Skin of body (tissue), 2 donors: ENCODE results near the gene PTPN5. TPM values are rescaled to one million over a fixed set of nuclear protein-coding genes. Genes with fewer than 3 reads are reported as not detected.

ENCODE experiments used
- DNase-seq: peaks from one replicate; lab custom pipeline; 2025; lab: John Stamatoyannopoulos, UW
- total RNA-seq: library from RNA; depleted of rRNA; stranded (reverse); fragments of >200 nt; gene quantifications from one replicate; pipeline ENCODE4 v1.2.3, GENCODE V29; 2014

The PTPN5 gene
- total RNA-seq, 1 donor from 2014 or later = 0.69 TPM

GRCh38 chr11:18713646-18714442, 77.8 kb downstream of the PTPN5 start:
- DNase-seq = no peak

DNA sequence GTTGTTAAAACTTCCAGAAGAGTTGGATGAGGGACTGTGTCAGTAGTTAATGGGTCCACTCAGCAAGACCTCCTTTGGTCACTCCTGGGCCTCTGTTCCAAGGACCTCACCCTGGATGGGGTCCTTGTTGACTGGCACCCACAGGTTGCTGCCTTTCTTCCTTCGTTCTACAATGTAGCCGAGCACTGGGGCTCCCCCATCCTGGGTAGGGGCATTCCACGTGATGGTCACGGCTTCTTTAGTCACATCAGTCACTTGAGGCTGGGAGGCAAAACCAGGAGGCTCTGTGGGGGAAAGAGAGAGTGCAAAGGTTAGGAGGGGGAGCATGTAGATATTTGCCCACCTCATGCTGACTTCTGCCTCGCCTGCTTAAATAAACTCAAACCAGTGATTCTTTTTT, 81.1 kb downstream of the PTPN5 start:
- no peak for DNase-seq

- no peak for DNase-seq
Measured at GRCh38 chr11:18709414-18709813, 82.2 kb downstream of the PTPN5 start.

DNA sequence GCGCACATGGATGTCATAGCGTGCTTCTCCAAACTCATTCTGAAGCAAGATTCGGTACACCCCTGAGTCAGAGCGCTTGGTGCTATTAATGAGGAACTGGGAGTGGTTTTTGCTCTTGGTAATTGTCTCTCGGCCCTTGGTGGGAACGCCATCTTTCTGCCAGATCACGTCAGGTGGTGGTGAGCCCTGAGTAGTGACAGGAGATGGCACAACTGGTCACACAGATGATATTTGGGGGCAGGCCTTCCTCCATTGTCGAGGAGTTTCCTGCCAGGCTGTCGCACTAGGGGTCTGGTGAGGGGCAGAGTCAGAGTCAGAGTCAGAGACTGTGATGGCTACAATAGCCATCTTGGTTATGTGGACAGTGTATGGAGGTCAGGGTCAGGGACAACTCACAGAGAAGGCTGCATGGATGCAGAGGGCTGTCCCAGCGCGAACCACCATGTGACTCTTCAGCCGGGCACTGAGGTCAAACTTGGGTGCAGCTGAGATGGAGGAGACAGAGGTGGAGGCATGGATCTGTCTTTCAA, 83.7 kb downstream of the PTPN5 start:
- no peak for DNase-seq

DNA sequence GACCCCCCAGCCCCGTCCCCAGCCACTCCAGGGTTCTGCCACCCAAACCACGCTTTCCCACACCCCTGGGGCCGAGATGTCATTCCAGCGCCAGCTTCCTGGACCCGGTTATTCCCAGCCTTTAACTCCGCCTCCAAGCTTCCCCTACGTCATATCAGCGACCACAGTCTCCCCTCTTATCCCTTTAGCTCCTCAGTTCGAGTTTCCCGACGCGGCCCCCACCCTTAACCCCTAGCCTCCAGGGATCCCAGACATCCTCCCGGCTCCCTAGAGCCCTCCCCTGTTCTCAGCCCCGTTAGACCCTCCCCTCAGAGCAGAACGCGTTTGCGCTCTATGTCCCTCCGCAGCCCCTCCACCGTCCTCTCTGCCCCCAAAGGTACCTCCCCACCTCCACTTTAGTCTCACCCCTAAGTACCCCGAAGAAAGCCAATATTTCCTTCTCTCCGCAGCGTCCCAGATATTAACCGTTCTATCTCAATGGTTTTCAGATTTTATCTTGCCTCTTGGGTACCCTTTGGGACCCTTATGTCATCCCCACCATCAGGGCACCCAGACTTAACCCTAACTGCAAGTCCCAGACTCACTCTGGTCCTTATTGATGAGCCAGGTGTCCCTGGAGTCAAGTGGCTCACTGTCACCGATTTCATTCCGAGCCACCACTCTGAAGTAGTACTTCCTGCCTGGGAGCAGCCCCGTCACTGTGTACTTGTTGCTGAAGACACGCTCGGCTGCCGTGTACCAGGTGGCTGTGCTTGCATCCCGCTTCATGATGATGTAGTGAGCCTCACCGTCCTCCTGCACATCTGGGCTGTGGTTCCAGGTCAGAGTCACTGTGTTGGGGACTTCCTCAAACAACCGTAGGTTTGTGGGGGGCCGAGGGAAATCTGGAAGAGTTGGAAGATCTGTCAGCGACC, 85.0 kb downstream of the PTPN5 start:
- DNase-seq = peak; percentile 61

DNA sequence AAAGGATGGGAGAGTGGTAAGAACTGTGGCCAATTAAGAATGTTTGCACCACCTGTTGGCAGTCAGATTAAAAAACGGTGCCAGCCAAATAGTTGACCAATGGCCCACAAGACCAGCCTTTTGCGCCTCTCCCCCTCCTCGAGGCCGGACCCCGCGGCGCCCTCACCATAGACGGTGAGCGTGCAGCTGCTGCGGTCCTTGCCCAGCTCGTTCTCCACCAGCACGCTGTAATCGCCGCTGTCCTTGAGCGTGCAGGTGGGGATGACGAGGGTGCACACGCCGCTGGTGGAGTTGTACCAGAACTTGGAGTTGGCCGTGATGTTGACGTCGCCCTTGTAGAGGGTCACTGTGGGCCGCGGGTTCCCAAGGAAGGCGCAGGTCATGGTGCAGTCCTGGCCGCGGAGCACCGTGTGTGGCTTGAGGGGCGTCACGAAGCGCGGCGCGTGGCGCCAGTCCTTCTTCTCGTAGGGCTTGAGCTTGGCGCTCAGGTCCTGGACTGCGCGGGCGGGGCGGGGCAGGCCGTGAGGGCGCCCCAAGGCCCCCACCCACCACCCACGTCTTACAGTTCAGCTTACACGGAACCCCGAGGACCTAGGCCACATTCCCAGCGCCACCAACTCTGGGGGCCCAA, 85.8 kb downstream of the PTPN5 start:
- no peak for DNase-seq

GRCh38 chr11:18704698-18705097, 86.9 kb downstream of the PTPN5 start:
- no peak for DNase-seq

- DNase-seq = no peak
Measured at GRCh38 chr11:18704045-18704645, 87.5 kb downstream of the PTPN5 start.

GRCh38 chr11:18703001-18703763, 88.4 kb downstream of the PTPN5 start:
- DNase-seq = no peak

- no peak for DNase-seq
Measured at GRCh38 chr11:18701614-18702216, 89.9 kb downstream of the PTPN5 start.

GRCh38 chr11:18700872-18701271, 90.7 kb downstream of the PTPN5 start:
- DNase-seq = no peak

- DNase-seq = no peak
Measured at GRCh38 chr11:18700375-18700774, 91.2 kb downstream of the PTPN5 start.

- no peak for DNase-seq
Measured at GRCh38 chr11:18699848-18700261, 91.7 kb downstream of the PTPN5 start.

DNA sequence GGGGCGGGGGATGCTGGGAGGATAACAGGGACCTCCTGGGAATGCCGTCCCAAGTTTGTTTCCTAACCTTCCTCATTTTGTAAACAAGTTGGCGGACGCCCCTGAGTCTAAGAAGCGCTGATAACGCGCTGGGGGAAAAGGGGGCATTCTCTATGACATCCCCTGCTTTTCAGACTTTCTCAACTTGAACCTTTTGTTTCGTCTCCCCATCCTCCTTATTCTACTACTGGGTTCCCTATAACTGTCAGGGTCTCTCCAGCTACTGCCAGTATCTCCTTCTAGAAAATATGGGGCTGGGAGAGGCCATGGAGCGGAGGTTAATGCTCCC, 92.4 kb downstream of the PTPN5 start:
- DNase-seq = no peak

DNA sequence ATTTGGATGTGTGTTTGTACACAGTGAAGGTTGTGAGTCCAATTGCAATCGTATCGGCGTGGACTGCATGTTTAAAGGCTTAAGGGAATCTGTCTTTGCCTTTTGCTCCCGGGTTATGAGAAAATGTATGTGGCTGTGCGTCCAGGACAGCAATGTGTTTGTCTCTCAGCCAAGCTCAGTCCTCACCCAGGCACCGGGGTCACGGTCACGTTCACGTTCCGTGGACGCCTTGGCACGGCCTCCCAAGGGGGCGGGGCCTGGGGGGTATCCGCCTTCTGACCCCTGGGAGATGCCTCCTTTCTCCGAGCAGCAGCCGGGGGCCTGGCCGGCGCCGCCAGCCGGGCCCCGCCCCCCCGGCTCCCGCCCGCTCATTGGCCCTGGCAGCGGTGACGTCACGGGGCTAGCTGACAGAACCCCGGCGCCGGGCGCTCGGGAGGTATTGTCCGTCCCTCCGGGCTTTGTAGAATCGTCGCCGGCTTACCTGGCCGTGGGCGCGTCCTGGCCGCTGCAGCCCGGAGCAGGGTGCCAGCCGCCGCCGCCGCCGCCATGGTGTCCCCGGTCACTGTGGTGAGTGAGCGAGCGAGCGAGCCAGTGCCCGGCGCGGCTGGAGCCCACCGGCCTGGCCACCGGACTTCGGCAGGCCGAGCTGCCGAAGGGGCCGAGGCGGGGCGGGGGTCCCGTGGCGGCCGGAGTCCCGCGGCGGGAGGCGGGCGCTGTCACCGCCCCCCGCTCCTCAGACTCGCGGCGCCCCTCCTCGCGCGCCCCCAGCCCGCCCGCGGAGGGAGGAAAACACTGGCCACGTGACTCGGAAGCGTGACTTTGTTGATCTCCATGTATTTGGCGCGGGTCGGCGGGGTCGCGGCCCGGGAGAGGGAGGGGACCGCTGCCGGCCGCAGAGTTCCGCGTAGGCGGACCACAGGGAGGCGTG, 93.0 kb downstream of the PTPN5 start, which contains the start of gene TMEM86A:
TMEM86A (plus strand) TSS at position 439 of the 928 bp plus-strand sequence; CDS start at position 547, 108 bp downstream.
- peak; percentile 67 for DNase-seq

GRCh38 chr11:18697576-18697975, 94.0 kb downstream of the PTPN5 start:
- DNase-seq = no peak

DNA sequence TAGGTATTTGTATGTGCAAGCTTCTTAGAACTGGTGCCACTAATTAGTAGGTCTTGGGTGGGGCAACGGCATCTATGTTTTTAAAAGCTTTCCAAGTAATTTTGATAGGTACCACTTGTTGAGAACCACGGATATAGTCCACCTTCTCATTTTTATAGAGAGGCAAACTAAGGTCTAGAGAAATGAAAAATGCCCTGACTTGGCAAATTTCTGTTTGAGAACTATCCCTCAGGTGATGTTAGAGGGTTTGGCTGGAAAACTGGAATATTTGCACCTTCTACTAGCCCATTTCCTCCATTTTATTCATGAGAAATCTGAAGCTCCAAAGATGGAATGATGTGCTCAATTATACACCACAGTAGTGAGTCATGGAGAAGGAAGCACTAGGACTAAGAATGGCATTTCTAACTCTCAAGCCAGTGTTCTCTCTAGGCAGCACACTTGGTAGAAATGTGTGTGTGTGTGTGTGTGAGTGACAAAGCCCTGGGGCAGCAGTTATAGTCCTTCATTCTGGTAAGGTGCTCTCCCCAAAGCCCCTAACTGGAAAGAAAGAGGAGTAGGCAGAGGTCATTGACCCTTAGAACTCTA, 94.9 kb downstream of the PTPN5 start:
- DNase-seq = no peak

DNA sequence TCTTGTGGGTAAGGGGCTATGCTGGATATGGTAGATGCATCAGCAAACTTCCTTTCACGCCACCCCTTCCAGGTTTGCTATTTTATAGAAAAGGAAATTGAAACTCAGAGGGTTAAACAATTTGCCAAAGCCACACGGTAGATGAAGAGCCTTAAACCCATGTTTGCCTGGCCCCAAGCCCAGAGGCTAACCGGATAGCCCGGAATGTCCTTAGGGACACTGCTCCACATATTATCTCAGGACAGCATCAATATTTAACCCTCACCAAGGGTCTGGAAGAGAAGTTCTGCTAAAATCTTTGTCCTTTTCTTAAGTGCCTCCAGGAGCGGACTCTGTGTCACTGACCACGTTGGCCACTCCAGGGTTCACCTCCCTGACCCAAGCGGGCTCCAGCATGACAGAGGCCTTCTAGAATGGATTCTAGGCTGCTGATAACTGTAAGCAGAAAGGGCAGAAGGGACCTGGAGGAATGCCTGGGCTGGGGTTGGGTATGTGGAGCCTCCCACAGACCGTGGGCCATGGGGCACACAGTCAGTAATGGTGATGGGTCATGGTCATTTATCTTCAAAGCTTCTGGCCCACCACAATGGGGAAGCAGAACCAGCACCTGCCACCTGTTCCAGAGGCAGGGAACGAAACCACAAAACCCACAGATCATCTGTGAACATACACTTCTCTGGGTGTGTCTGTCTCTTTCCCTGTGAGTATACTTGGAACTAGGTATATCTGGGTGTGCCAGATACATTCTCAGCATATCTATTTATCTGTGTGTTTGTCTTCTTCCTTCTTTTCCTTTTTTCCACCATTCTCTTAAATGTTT, 98.4 kb downstream of the PTPN5 start:
- DNase-seq = no peak
